HFFc6 (cell line): Measurements from ENCODE around the gene ASTN2. TPM values are rescaled to one million over a fixed set of nuclear protein-coding genes. Genes with fewer than 3 reads are reported as not detected.
"Not testable (repeated sequence)": the region's sequence is repeated elsewhere in the genome, so short reads cannot be mapped to it uniquely, and the experiment has no call there.

Experiments used
- DNase-seq: peaks from one replicate; pipeline ENCODE4 v3.0.0-alpha.2; 2018
- H3K27ac Mint-ChIP-seq: 2 replicates; pipeline ENCODE4 v1.8.0; 2020; ENCODE audit warnings: mild to moderate bottlenecking, mixed read lengths
- H3K27me3 Mint-ChIP-seq: 2 replicates; pipeline ENCODE4 v1.8.0; 2021; ENCODE audit warnings: mild to moderate bottlenecking, moderate library complexity, mixed read lengths; ENCODE audit not compliant: insufficient read depth
- H3K36me3 Mint-ChIP-seq: 2 replicates; pipeline ENCODE4 v1.8.0; 2021; ENCODE audit warnings: low read depth, mixed read lengths
- H3K4me1 Mint-ChIP-seq: 2 replicates; pipeline ENCODE4 v1.8.0; 2020; ENCODE audit warnings: low read depth, mixed read lengths
- H3K4me3 Mint-ChIP-seq: 2 replicates; pipeline ENCODE4 v1.8.0; 2020; ENCODE audit warnings: mild to moderate bottlenecking, moderate library complexity, mixed read lengths
- H3K9me3 Mint-ChIP-seq: 2 replicates; pipeline ENCODE4 v1.8.0; 2020; ENCODE audit warnings: mild to moderate bottlenecking, mixed read lengths
- total RNA-seq, 6 experiments: library from RNA; stranded (reverse); fragmentation: NEBNext Ultra II Directional; extraction: Animal tissue kit (Norgen Biotek cat#: 25700); gene quantifications; 2 replicates in 1 of 6; 3 replicates in 5 of 6; pipeline ENCODE4 v1.2.3, GENCODE V29; 2021
- TF ChIP-seq, protein P1 (sequence below): fragments of 200-600 bp; sonication (generic); IDR thresholded peaks from 2 replicates; pipeline ENCODE4 v1.5.0; 2021; ENCODE audit warnings: antibody characterized with exemption, mild to moderate bottlenecking

ASTN2 gene
- total RNA-seq, 6 experiments from 2014 or later = 7.3 to 9.7 (median 8.3) TPM

DNA sequence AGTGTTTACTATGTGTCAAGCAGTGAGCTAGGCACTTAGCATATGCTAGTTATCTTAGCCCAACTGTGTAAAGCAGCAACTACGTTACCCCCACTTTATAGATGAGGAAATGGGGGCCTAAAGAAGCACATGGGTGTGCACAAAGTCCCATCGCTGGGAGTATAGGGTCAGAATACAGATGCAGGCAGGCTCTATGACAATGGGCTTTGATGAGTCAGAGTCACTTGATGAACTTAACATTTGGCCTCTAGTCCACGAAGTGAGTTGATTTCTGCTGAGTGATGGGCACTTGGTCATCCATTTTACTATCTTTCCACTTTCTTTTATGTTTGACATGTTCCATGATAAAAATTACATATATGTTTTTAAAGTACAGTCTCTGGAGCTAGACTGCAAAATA is 523.4 kb downstream of the ASTN2 start:
- DNase-seq = no peak
- H3K27me3 Mint-ChIP-seq = no peaks in the 10 kb centered on the region; the same call in 1 of the 2 replicates
- H3K4me3 Mint-ChIP-seq = no peak overlapping the region
- H3K4me1 Mint-ChIP-seq = no peaks in the 10 kb centered on the region
- peaks cover 14% of the 10 kb centered on the region for H3K9me3 Mint-ChIP-seq
- no peak overlapping the region for H3K27ac Mint-ChIP-seq
- H3K36me3 Mint-ChIP-seq = no peaks in the 10 kb centered on the region
- TF ChIP-seq, protein P1, sequence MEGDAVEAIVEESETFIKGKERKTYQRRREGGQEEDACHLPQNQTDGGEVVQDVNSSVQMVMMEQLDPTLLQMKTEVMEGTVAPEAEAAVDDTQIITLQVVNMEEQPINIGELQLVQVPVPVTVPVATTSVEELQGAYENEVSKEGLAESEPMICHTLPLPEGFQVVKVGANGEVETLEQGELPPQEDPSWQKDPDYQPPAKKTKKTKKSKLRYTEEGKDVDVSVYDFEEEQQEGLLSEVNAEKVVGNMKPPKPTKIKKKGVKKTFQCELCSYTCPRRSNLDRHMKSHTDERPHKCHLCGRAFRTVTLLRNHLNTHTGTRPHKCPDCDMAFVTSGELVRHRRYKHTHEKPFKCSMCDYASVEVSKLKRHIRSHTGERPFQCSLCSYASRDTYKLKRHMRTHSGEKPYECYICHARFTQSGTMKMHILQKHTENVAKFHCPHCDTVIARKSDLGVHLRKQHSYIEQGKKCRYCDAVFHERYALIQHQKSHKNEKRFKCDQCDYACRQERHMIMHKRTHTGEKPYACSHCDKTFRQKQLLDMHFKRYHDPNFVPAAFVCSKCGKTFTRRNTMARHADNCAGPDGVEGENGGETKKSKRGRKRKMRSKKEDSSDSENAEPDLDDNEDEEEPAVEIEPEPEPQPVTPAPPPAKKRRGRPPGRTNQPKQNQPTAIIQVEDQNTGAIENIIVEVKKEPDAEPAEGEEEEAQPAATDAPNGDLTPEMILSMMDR = no peak

DNA sequence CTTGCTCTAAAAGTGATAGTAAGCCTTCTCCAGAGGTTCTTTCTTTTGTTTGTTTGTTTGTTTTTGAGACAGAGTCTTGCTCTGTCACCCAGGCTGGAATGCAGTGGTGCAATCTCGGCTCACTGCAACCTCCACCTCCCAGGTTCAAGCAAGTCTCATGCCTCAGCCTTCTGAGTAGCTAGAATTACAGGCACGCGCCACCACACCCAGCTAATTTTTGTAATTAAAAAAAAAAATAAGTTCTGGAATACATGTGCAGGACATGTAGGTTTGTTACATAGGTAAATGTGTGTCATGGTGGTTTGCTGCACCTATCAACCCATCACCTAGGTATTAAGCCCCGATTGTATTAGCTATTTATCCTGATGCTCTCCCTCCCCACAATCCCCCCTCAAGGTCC is 526.4 kb downstream of the ASTN2 start:
- H3K4me3 Mint-ChIP-seq, H3K36me3 Mint-ChIP-seq, H3K27ac Mint-ChIP-seq, H3K4me1 Mint-ChIP-seq, H3K27me3 Mint-ChIP-seq, DNase-seq: not testable (repeated sequence)
- peaks cover 14% of the 10 kb centered on the region for H3K9me3 Mint-ChIP-seq

DNA sequence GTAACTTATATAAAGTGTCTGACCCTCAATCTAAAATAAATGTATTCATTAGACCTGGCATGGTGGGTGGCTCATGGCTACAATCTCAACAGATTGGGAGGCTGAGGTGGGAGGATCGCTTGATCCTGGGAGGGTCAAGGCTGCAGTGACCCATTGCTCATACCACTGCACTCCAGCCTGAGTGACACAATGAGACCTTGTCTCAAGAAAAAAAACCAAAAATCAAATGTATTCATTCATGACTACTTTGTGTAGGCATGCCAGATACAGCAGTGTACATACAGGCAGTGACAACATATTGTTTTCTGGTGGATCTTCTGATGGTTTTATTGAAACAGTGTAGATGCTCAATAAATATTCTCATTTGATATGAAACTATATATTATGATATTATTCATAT is 526.8 kb downstream of the ASTN2 start:
- DNase-seq = no peak
- no peak overlapping the region for H3K27ac Mint-ChIP-seq
- H3K27me3 Mint-ChIP-seq = no peaks in the 10 kb centered on the region; the same call in 1 of the 2 replicates
- H3K9me3 Mint-ChIP-seq = peaks cover 14% of the 10 kb centered on the region
- H3K36me3 Mint-ChIP-seq = no peaks in the 10 kb centered on the region
- no peak overlapping the region for H3K4me3 Mint-ChIP-seq
- TF ChIP-seq, protein P1 = no peak
- H3K4me1 Mint-ChIP-seq = no peaks in the 10 kb centered on the region

DNA sequence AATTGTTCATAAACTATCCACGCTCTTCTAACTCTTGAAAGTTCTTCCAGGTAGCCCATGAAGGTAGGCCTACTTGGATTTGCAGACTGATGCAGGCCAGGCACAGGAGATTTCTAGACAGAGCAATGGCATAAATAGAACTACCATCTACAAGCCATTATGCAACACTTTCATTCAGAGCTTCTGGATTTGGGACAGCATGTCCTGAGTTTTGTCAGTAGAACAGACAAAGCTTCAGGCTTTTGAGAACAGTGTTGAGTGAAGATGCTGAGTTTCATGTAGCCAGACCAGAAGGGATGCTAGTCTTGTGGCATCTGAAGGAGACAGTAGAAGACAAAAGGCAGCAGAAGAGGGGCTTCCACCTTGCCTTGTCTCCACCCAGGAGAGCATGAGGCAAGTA is 531.2 kb downstream of the ASTN2 start:
- TF ChIP-seq, protein P1 = no peak
- H3K9me3 Mint-ChIP-seq = peaks cover 21% of the 10 kb centered on the region
- H3K36me3 Mint-ChIP-seq = no peaks in the 10 kb centered on the region
- H3K27me3 Mint-ChIP-seq = no peaks in the 10 kb centered on the region; the same call in 1 of the 2 replicates
- no peaks in the 10 kb centered on the region for H3K4me1 Mint-ChIP-seq
- no peak overlapping the region for H3K4me3 Mint-ChIP-seq
- no peak for DNase-seq
- H3K27ac Mint-ChIP-seq = no peak overlapping the region

DNA sequence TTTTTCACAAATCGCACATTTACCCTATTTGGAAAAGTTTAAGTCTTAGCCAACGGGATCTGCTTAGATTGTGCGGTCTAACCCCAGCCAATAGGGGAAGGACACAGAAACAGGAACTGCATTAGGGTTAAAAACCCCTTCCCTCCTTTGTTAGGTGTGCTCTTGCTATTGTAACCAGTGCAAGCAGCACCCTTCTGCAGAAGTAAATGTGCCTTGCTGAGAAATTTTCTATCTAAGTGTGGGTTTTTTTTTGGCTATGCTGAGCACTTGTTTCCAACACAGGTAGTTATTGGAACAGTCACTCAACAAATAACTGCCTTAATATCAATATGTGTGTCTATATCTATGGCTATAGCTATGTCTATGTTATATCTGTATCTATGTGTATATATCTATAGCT is 537.8 kb downstream of the ASTN2 start:
- TF ChIP-seq, protein P1 = no peak
- Mint-ChIP-seq H3K36me3 (0 out of 2 replicates have a peak, but pooled peaks cover 8% of the 10 kb centered on the region), H3K27me3 (no peaks in the 10 kb centered on the region), H3K4me3 (no peak overlapping the region), H3K9me3 (peaks cover 25% of the 10 kb centered on the region), H3K4me1 (no peaks in the 10 kb centered on the region), H3K27ac (no peak overlapping the region)
- no peak for DNase-seq

DNA sequence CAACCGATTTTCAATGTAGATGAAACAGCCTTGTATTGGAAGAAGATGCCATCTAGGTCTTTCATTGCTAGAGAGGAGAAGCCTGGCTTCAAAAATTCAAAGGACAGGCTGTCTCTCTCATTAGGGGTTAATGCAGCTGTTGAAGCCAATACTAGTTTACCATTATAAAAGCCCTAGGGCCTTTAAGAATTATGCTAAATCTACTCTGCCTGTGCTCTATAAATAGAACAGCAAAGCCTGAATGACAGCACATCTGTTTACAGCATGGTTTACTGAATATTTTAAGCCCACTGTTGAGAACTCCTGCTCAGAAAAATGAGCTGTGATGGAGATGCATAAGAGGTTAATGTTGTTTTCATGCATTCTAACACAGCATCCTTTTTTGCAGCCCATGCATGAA is 539.3 kb downstream of the ASTN2 start:
- Mint-ChIP-seq H3K27me3 (no peaks in the 10 kb centered on the region), H3K36me3 (0 out of 2 replicates have a peak, but pooled peaks cover 8% of the 10 kb centered on the region), H3K4me1 (no peaks in the 10 kb centered on the region), H3K9me3 (peaks cover 25% of the 10 kb centered on the region), H3K4me3 (no peak overlapping the region), H3K27ac (no peak overlapping the region)
- TF ChIP-seq, protein P1 = no peak
- DNase-seq = no peak
